Activated naive CD8-positive, alpha-beta T cell (primary cell): Measurements from ENCODE around the gene ZNF546.

Experiments used
- H3K27ac Mint-ChIP-seq: one replicate; pipeline ENCODE4 v1.8.0; 2021; ENCODE audit warnings: mixed read lengths
- H3K27me3 Mint-ChIP-seq: one replicate; pipeline ENCODE4 v1.8.0; 2021; ENCODE audit warnings: mixed read lengths
- H3K36me3 Mint-ChIP-seq: one replicate; pipeline ENCODE4 v1.8.0; 2021; ENCODE audit warnings: mixed read lengths
- H3K4me1 Mint-ChIP-seq: one replicate; pipeline ENCODE4 v1.8.0; 2021; ENCODE audit warnings: low read depth, mixed read lengths
- H3K4me3 Mint-ChIP-seq: one replicate; pipeline ENCODE4 v1.8.0; 2021; ENCODE audit warnings: mild to moderate bottlenecking, mixed read lengths
- H3K9me3 Mint-ChIP-seq: one replicate; pipeline ENCODE4 v1.8.0; 2021; ENCODE audit warnings: low read depth, mixed read lengths

The ZNF546 gene

DNA sequence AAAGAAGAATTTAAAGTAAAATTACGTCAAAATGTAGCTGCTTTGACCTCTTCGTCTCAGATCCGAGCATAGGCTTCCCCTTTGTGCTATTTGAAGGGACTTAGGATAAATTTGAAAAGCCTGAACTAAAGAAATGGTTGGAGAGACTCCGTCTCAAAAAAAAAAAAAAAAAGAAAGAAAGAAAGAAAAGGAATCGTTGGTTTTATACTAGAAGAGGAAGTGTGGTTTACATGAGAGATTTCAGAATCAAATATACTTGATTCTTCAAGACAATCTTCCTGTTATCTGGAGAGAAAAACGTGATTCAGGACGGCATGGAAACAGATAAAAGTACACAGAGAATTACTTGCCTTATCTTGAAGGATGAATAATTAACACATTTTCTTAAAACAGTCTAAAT, 59.6 kb downstream of the ZNF546 start:
- Mint-ChIP-seq H3K9me3 (peaks cover 8% of the 10 kb centered on the region), H3K36me3 (peaks cover 22% of the 10 kb centered on the region), H3K27ac (peak overlapping the region; percentile 96), H3K4me1 (peaks cover 48% of the 10 kb centered on the region), H3K27me3 (no peaks in the 10 kb centered on the region), H3K4me3 (peak overlapping the region; percentile 98)

DNA sequence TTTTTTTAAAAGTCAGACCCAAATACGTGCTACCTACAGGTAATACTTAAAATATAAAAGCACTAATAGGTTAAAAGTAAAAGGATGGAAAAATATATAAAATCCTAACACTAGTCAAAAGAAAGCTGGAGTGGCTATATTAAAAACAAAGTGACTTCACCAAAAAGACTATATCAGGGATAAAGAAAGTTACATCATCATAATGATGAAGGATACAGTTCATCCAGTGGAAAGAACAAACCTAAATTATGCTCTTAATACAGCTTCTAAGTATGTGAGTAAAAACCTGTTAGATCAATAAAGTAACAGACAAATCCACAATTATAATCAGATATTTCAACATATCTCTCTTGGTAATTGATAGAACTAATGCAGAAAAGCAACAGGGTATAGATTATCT, 60.3 kb downstream of the ZNF546 start:
- no peaks in the 10 kb centered on the region for H3K27me3 Mint-ChIP-seq

DNA sequence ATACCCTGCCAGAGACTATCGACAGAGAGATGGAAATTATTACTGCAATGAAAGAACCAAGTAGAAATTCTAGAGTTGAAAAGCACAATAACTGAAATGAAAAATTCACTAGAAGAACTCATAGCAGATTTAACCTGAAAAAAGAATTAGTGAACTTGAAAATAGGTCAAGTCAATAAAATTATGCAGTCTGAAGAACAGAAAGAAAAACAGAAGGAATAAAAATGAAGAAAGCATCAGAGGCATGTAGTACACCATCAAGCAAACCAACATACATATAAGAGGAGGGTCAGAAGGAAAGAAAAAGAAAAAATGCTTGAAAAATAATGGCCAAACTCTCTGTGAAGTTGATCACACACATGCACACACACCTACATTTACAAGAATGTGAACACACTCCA, 62.8 kb downstream of the ZNF546 start:
- H3K4me1 Mint-ChIP-seq: peaks cover 20% of the 10 kb centered on the region
- H3K9me3 Mint-ChIP-seq: peaks cover 14% of the 10 kb centered on the region
- H3K36me3 Mint-ChIP-seq: peaks cover 10% of the 10 kb centered on the region

More for the DNA sequence above, 60.3 kb downstream of the ZNF546 start:
- H3K4me1 Mint-ChIP-seq: peaks cover 43% of the 10 kb centered on the region
- H3K27ac Mint-ChIP-seq: peak overlapping the region; percentile 96
- H3K36me3 Mint-ChIP-seq: peaks cover 20% of the 10 kb centered on the region
- H3K9me3 Mint-ChIP-seq: peaks cover 9% of the 10 kb centered on the region
- peak overlapping the region; percentile 98 for H3K4me3 Mint-ChIP-seq

DNA sequence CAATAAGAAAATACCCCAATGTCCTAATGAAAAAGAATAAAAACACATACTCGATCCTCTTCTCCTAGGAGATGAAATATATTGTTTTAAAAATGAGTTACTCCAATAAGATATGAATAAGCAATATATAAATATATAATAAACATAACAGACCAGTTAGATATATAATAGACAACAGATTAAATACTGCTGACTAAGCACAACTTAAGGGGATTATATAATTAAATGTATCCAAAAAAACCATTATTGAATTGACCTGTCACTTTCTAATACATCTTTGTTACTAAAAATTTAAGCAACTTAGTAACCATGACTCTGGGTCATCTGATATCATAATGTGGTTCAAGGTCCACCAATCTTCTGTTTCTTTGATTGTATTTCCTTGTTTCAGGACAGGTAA, 73.2 kb downstream of the ZNF546 start:
- Mint-ChIP-seq H3K4me1 (no peaks in the 10 kb centered on the region), H3K9me3 (peaks cover 10% of the 10 kb centered on the region), H3K36me3 (peaks cover 39% of the 10 kb centered on the region), H3K27me3 (no peaks in the 10 kb centered on the region), H3K27ac (no peak overlapping the region), H3K4me3 (no peak overlapping the region)

More for the DNA sequence above, 62.8 kb downstream of the ZNF546 start:
- Mint-ChIP-seq H3K27ac (no peak overlapping the region), H3K4me3 (no peak overlapping the region), H3K27me3 (no peaks in the 10 kb centered on the region)
